ENCODE data around the gene CELSR1.

CELSR1 gene

GRCh38 chr22:46357711-46358520 lies 179.5 kb downstream of the CELSR1 start:
- no peak for DNase-seq

GRCh38 chr22:46356496-46357480 lies 180.6 kb downstream of the CELSR1 start:
- no peak for DNase-seq

- no peak for DNase-seq
These were observed 181.4 kb downstream of the CELSR1 start for GRCh38 chr22:46355996-46356471.

GRCh38 chr22:46355369-46355995 lies 181.9 kb downstream of the CELSR1 start:
- peak; percentile 41 for DNase-seq

- DNase-seq = no peak
These were observed 182.5 kb downstream of the CELSR1 start for GRCh38 chr22:46354993-46355305.

GRCh38 chr22:46354176-46354992 lies 183.0 kb downstream of the CELSR1 start:
- DNase-seq = no peak

GRCh38 chr22:46353483-46354105 lies 183.8 kb downstream of the CELSR1 start:
- DNase-seq = no peak

GRCh38 chr22:46352691-46353386 lies 184.6 kb downstream of the CELSR1 start:
- DNase-seq = no peak

- DNase-seq = no peak
These were observed 185.1 kb downstream of the CELSR1 start for GRCh38 chr22:46352276-46352675.

GRCh38 chr22:46351767-46352166 lies 185.7 kb downstream of the CELSR1 start:
- no peak for DNase-seq

GRCh38 chr22:46351131-46351735 lies 186.2 kb downstream of the CELSR1 start:
- no peak for DNase-seq

GRCh38 chr22:46350646-46351045 lies 186.8 kb downstream of the CELSR1 start:
- DNase-seq = no peak

- no peak for DNase-seq
These were observed 187.3 kb downstream of the CELSR1 start for GRCh38 chr22:46350121-46350520.

GRCh38 chr22:46349681-46350080 lies 187.7 kb downstream of the CELSR1 start:
- DNase-seq = no peak

- no peak for DNase-seq
These were observed 188.2 kb downstream of the CELSR1 start for GRCh38 chr22:46349238-46349637.

GRCh38 chr22:46348099-46348695 lies 189.2 kb downstream of the CELSR1 start:
- DNase-seq = no peak

- DNase-seq = no peak
These were observed 189.8 kb downstream of the CELSR1 start for GRCh38 chr22:46347646-46348045.

GRCh38 chr22:46346680-46347405 lies 190.6 kb downstream of the CELSR1 start:
- DNase-seq = no peak

GRCh38 chr22:46340676-46341075 lies 196.7 kb downstream of the CELSR1 start:
- DNase-seq = no peak

- no peak for DNase-seq
These were observed 197.5 kb downstream of the CELSR1 start for GRCh38 chr22:46339956-46340355.
